ENCODE data around the gene SMIM31. TPM values are rescaled to one million over a fixed set of nuclear protein-coding genes. Genes with fewer than 3 reads are reported as not detected.

The SMIM31 gene
- polyA plus RNA-seq, 1 of the 3 experiments (the other 2 are of a cell fraction) = not detected

DNA sequence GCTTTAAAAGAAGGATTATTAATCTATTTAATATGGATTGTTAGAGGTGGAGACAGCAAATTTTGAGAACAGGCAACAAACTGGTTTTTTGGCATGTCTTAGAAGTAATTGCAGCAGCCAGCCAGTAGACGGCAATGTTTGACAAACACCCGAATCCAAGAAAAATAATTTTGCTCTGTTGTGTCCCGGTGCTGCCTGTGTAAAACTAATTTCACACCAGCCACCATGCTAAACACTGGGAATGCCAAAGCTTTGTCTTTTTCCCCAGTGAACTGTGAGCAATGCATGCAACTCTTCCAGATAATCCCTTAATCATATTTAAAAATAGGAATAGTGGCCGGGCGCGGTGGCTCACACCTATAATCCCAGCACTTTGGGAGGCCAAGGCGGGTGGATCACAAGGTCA lies 25.9 kb downstream of the SMIM31 start:
- POLR2A ChIA-PET = no interaction called here
- Histone ChIP-seq H3K36me3 (replicated peaks in 1 of 2; ENCODE audit: control insufficient read depth in 1 of 2, insufficient read depth in 2 of 2, low read length in 1 of 2) (no peaks in the 10 kb centered on the region), H3K27me3 (ENCODE audit: insufficient read depth) (peaks cover 9% of the 10 kb centered on the region; the same call in 1 of the 2 replicates)

DNA sequence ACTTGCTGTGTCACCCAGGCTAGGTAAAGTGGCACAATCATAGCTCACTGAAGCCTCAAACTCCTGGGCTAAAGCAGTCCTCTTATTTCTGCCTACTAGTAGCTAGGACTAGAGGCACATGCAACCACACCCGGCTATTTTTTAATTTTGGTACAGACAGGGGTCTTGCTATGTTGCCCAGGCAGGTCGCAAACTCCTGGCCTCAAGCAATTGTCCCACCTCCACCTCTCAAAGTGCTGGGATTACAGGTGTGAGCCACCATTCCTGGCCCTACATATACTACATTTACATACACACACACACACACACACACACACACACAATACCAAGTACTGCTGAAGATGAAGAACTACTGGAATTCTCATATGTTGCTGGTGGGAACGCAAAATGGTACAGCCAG lies 26.9 kb downstream of the SMIM31 start:
- Histone ChIP-seq H3K4me2 (no peak overlapping the region), H3K27ac (ENCODE audit: low read depth in 2 of 2, low read length in 1 of 2) (no peak overlapping the region), H3K9me3 (no peaks in the 10 kb centered on the region), H4K20me1 (ENCODE audit: insufficient read depth) (no peaks in the 10 kb centered on the region), H3F3A (replicated peaks; ENCODE audit: insufficient read depth) (no peaks in the 10 kb centered on the region), H3K27me3 (ENCODE audit: insufficient read depth) (peaks cover 9% of the 10 kb centered on the region; the same call in 1 of the 2 replicates), H3K9me2 (no peaks in the 10 kb centered on the region), H3K9ac (no peak overlapping the region), H3K4me3 (ENCODE audit: low read depth in 2 of 2, low read length in 1 of 2) (no peak overlapping the region), H3K79me2 (ENCODE audit: insufficient read depth) (no peaks in the 10 kb centered on the region), H3K36me3 (replicated peaks in 1 of 2; ENCODE audit: control insufficient read depth in 1 of 2, insufficient read depth in 2 of 2, low read length in 1 of 2) (no peaks in the 10 kb centered on the region), H2AFZ (ENCODE audit: low read depth) (no peak overlapping the region), H3K4me1 (ENCODE audit: control insufficient read depth in 1 of 2, insufficient read depth in 2 of 2, low read depth in 1 of 2, low read length in 1 of 2) (no peaks in the 10 kb centered on the region)
- CTCF ChIA-PET = interaction anchor here (1.0 to 1.5 kb wide), 4 partner anchors 49 to 317 kb away, joined by 4 to 6 read pairs (median 4); no protein-coding TSS in a partner anchor
- TF ChIP-seq RXRA (IDR thresholded peaks at IDR 0.05; ENCODE audit: borderline replicate concordance, low read depth) (no peak), TCF12 (IDR thresholded peaks at IDR 0.05) (no peak), SIN3A (IDR thresholded peaks at IDR 0.05; ENCODE audit: borderline replicate concordance, low read depth, low read length) (no peak), FOXJ3 (CRISPR knock-in tag; IDR thresholded peaks at IDR 0.05) (no peak), TAF1 (IDR thresholded peaks at IDR 0.05; ENCODE audit: borderline replicate concordance, low read depth, low read length) (no peak), FOXM1 (IDR thresholded peaks at IDR 0.05; ENCODE audit: low read depth) (no peak), JUND (IDR thresholded peaks at IDR 0.05) (no peak), RFX5 (IDR thresholded peaks at IDR 0.05; ENCODE audit: low read length) (no peak)
- TF ChIP-seq, protein P1, sequence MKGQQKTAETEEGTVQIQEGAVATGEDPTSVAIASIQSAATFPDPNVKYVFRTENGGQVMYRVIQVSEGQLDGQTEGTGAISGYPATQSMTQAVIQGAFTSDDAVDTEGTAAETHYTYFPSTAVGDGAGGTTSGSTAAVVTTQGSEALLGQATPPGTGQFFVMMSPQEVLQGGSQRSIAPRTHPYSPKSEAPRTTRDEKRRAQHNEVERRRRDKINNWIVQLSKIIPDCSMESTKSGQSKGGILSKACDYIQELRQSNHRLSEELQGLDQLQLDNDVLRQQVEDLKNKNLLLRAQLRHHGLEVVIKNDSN (IDR thresholded peaks at IDR 0.05; ENCODE audit: borderline replicate concordance, low read depth) = no peak
- TF ChIP-seq, protein P2, sequence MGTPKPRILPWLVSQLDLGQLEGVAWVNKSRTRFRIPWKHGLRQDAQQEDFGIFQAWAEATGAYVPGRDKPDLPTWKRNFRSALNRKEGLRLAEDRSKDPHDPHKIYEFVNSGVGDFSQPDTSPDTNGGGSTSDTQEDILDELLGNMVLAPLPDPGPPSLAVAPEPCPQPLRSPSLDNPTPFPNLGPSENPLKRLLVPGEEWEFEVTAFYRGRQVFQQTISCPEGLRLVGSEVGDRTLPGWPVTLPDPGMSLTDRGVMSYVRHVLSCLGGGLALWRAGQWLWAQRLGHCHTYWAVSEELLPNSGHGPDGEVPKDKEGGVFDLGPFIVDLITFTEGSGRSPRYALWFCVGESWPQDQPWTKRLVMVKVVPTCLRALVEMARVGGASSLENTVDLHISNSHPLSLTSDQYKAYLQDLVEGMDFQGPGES (IDR thresholded peaks at IDR 0.05; ENCODE audit: low read depth, low read length) = no peak
- WGBS (ENCODE audit: low lambda C conversion rate) = 11% methylated on average over 2 of the region's 3 CpGs
- POLR2A ChIA-PET = no interaction called here
- DNase-seq = no peak

More for the DNA sequence above, 25.9 kb downstream of the SMIM31 start:
- CTCF ChIA-PET = interaction anchor here (0.6 to 1.5 kb wide), 6 partner anchors 15 to 318 kb away, joined by 3 to 4 read pairs (median 4); no protein-coding TSS in a partner anchor
- Histone ChIP-seq H3K4me1 (ENCODE audit: control insufficient read depth in 1 of 2, insufficient read depth in 2 of 2, low read depth in 1 of 2, low read length in 1 of 2) (no peaks in the 10 kb centered on the region), H3K27ac (ENCODE audit: low read depth in 2 of 2, low read length in 1 of 2) (no peak overlapping the region), H4K20me1 (ENCODE audit: insufficient read depth) (no peaks in the 10 kb centered on the region), H3K9me3 (no peaks in the 10 kb centered on the region), H3K79me2 (ENCODE audit: insufficient read depth) (no peaks in the 10 kb centered on the region), H3K9me2 (no peaks in the 10 kb centered on the region), H3K4me2 (no peak overlapping the region), H3K9ac (no peak overlapping the region), H2AFZ (ENCODE audit: low read depth) (no peak overlapping the region), H3F3A (replicated peaks; ENCODE audit: insufficient read depth) (no peaks in the 10 kb centered on the region), H3K4me3 (ENCODE audit: low read depth in 2 of 2, low read length in 1 of 2) (peak overlapping the region in 1 of 2 experiments; percentile 22; a peak in 1 of 4 replicates)
- WGBS (ENCODE audit: low lambda C conversion rate) = 33% methylated on average over 7 of the region's 7 CpGs
- TF ChIP-seq RAD21 (IDR thresholded peaks at IDR 0.05; ENCODE audit: low read length) = peak; percentile 69
- TF ChIP-seq NFIC (IDR thresholded peaks at IDR 0.05; ENCODE audit: borderline replicate concordance) = 0 out of 2 replicates have a peak, but pooled peaks have one; percentile 13
- peak; percentile 56 for TF ChIP-seq SMC3 (IDR thresholded peaks at IDR 0.05; ENCODE audit: low read depth, low read length)
- TF ChIP-seq, protein P3, sequence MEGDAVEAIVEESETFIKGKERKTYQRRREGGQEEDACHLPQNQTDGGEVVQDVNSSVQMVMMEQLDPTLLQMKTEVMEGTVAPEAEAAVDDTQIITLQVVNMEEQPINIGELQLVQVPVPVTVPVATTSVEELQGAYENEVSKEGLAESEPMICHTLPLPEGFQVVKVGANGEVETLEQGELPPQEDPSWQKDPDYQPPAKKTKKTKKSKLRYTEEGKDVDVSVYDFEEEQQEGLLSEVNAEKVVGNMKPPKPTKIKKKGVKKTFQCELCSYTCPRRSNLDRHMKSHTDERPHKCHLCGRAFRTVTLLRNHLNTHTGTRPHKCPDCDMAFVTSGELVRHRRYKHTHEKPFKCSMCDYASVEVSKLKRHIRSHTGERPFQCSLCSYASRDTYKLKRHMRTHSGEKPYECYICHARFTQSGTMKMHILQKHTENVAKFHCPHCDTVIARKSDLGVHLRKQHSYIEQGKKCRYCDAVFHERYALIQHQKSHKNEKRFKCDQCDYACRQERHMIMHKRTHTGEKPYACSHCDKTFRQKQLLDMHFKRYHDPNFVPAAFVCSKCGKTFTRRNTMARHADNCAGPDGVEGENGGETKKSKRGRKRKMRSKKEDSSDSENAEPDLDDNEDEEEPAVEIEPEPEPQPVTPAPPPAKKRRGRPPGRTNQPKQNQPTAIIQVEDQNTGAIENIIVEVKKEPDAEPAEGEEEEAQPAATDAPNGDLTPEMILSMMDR (IDR thresholded peaks at IDR 0.05) = peak; percentile 83
- TF ChIP-seq JUND (IDR thresholded peaks at IDR 0.05) = no peak
- DNase-seq = peak; percentile 42
